A549 treated with AZD2906 at 1 μM for 4 hours (cell line): ENCODE measurements around the gene MATN4. TPM values are rescaled to one million over a fixed set of nuclear protein-coding genes. Genes with fewer than 3 reads are reported as not detected.

Source experiments
- total RNA-seq: library from RNA; stranded (reverse); fragments of 200-300 nt; extraction: Qiagen RNA extraction; gene quantifications from 5 replicates; pipeline ENCODE4 v1.2.3, GENCODE V29; 2022

The MATN4 gene, protein sequence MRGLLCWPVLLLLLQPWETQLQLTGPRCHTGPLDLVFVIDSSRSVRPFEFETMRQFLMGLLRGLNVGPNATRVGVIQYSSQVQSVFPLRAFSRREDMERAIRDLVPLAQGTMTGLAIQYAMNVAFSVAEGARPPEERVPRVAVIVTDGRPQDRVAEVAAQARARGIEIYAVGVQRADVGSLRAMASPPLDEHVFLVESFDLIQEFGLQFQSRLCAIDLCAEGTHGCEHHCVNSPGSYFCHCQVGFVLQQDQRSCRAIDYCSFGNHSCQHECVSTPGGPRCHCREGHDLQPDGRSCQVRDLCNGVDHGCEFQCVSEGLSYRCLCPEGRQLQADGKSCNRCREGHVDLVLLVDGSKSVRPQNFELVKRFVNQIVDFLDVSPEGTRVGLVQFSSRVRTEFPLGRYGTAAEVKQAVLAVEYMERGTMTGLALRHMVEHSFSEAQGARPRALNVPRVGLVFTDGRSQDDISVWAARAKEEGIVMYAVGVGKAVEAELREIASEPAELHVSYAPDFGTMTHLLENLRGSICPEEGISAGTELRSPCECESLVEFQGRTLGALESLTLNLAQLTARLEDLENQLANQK
- 0.10 to 0.22 TPM (median 0.12 TPM) in 4 of 5 replicates, not detected in the other for total RNA-seq

DNA sequence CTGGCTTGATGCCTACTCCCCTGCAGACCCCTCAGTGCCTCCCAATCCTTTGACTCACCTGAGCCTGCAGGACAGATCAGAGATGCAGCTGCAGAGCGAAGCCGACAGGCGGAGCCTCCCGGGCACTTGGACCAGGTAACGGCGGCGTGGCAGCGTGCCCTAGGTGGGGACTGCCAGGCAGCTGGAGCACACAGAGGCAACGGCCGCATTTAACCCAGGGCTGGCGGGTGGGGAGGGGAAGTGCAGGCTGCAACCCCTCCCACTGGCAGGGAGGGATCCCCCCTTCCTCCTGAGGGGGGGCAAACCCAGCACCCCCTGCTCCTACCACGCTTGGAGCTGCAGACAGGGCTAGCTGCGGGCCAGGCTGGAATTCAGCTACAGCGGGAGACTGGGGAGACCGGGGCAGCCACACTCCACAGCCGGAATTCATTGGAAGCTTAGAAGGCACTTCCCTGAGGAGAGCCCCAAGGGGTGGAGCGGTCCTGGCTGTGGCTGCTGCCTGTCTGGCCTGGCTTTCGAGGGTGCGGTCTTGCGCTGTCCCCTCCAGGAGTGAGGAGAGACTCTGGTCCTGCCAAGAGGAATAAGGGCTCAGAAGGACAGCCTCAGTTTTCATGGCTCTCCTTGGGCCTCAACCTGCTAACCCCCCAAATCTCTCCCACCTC is at the start of gene MATN4:
TSS of gene MATN4 (minus strand) at position 183 of the 662 bp plus-strand sequence. CDS start 2,717 bp downstream, outside the sequence.

DNA sequence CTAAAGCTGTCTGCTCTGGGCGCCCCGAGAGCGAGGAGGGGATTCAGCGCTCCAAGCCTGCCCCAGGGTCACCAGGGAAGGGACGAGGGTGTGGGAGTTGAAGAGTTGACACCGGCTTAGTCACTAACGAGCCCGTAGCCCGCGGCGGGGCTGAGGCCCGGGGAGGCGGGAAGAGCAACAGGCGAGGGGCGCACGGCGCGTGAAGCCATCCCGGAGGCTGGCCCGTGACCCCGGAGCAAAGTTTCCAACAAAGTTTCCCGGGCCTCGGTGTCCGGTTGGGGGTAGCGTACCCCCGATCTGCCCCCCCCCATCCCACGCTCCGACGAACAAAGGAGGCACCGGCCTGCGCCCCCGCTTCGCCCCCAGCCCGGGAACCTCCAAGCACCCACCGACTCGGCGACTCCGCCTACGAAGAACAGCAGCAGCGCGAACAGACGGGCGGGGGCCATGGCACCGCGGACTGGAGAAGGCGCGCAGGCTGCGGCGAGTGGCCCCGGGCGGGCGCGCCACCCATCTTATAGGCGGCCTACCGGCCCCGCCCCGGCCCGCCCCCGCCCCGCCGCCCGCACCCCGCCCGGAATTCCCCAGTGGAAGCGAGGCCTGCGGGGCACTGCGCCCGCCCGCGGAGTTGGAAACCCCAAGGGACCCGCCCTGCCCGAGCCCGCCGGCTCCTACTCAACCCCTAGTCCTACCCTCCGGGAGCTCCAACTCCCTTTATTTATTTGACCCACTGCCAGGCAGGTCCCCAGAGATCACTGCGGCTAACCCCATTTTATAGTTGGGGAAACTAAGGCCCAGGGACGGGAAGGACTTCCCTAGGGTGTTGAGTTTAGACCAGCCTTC is 40.1 kb upstream of the MATN4 start, which contains the start of gene SDC4:
TSS of gene SDC4 (minus strand) at position 489 of the 843 bp plus-strand sequence. CDS start at position 449, 40 bp downstream.

DNA sequence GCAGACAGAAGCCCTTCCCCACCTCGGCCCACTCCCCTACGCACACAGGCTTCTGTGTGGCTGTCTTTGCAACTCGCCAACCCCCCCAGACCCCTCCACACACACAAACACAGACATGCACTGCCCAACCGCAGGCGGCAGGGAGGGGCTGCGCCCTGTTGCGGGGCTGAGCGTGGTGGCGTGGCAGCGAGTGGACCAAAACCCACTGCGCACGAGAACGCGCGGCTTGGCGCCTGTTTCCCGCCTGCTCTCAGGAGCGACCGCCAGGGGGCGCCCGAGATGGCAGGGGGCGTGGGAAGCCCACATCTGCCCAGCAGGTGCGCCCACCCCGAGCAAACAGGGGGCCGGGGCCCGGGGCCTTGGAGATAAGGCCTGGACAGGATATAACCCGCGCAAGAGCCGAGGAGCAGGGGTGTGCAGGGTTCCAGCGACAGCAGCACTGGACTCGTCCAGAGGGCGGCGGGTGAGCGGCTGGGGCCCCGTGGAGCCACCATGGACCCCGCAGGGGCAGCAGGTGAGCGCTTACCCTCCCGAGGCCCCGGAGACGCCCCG is 1.6 kb downstream of the MATN4 start, which contains the start of gene RBPJL:
TSS of gene RBPJL (plus strand) at position 410 of the 552 bp plus-strand sequence. CDS start at position 493, 83 bp downstream.

DNA sequence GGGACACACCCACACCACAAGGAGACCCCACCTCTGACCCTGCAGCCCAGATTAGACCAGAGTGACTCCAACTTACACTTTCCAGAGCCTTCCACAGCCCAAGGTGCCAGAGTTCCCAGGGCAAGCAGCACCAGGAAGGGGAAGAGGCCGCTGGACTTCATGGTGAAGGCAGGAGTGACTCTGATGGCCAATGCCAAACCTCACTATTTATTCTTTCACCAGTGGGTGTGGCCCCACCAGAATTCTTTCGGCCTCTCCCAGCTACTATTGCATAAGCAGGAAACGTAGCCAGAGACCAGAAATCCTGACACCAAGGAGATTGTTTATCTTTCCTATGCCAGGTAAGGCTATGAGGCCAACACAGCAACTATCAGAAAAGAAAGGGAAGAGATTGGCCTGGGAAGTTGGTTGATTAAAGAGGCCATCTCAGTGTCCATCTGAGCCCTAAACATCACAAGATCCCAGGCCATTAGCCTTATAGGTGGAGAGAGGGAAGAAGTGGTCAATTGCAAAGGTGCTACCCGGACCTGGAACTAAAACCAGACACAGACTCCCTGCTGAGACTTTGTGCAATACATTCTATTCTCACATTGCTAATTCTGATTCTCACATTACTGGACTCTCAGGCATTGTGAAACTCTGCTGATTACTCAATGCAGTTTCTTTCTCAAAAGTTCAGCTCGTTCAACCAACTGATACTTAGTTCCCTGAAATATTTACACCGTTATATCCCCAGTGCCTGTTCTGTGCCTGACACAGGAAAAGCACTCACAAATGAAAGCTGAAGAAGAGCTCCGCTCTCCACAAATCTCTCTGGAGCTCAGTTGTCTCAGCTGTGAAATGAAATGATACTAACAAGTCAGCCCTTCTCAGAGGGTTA is 53.5 kb downstream of the MATN4 start, which contains the start of gene SLPI:
TSS of gene SLPI (minus strand) at position 182 of the 880 bp plus-strand sequence. CDS start at position 161, 21 bp downstream.

Other genes starting within 250 kb of the MATN4 start
- gene KCNS1, start 207.2 kb downstream of the MATN4 start, total RNA-seq, result not detected in 5 replicates
- gene WFDC5, start 193.1 kb downstream of the MATN4 start, total RNA-seq, result 0.08 TPM in 1 of 5 replicates, not detected in the others
- gene WFDC12, start 183.8 kb downstream of the MATN4 start, total RNA-seq, result not detected in 5 replicates
- gene PI3, start 133.4 kb downstream of the MATN4 start, total RNA-seq, result 2.6 to 5.1 TPM (median 3.0 TPM) in 5 replicates
- not detected in 5 replicates for gene SEMG1, start 101.3 kb downstream of the MATN4 start, total RNA-seq
- gene SEMG2, start 86.9 kb downstream of the MATN4 start, total RNA-seq, result not detected in 5 replicates
- gene SLPI, start 53.7 kb downstream of the MATN4 start, total RNA-seq, result 10.1 to 16.1 TPM (median 11.6 TPM) in 5 replicates
- gene RBPJL, start 1.5 kb downstream of the MATN4 start, total RNA-seq, result not detected in 5 replicates
- 89.5 to 111 TPM (median 95.6 TPM) in 5 replicates for gene SDC4, start 40.1 kb upstream of the MATN4 start, total RNA-seq
- 26.8 to 32.0 TPM (median 29.4 TPM) in 5 replicates for gene SYS1, start 54.9 kb upstream of the MATN4 start, total RNA-seq
- gene TP53TG5, start 70.0 kb upstream of the MATN4 start, total RNA-seq, result not detected in 5 replicates
- gene DBNDD2, start 100.0 kb upstream of the MATN4 start, total RNA-seq, result 21.2 to 29.3 TPM (median 25.5 TPM) in 5 replicates
- 91.5 to 104 TPM (median 96.9 TPM) in 5 replicates for gene PIGT, start 107.8 kb upstream of the MATN4 start, total RNA-seq
- 0.15 to 0.32 TPM in 2 of 5 replicates, not detected in the others for gene WFDC2, start 161.5 kb upstream of the MATN4 start, total RNA-seq
- gene SPINT3, start 207.3 kb upstream of the MATN4 start, total RNA-seq, result not detected in 5 replicates
- gene WFDC6, start 231.2 kb upstream of the MATN4 start, total RNA-seq, result not detected in 5 replicates
- gene EPPIN, start 239.1 kb upstream of the MATN4 start, total RNA-seq, result not detected in 5 replicates